Stimulated activated CD4-positive, alpha-beta T cell treated with anti-CD3 and anti-CD28 coated beads, TNF-alpha, amount 100 ng/mL, for 24 hours (primary cell): Measurements from ENCODE around the gene BPIFB1.

Experiments used
- DNase-seq, 3 experiments: peaks; one replicate each; pipeline ENCODE4 v3.0.0-alpha.2; 2020; ENCODE audit warnings: low read depth in 3 of 3

BPIFB1 gene, protein sequence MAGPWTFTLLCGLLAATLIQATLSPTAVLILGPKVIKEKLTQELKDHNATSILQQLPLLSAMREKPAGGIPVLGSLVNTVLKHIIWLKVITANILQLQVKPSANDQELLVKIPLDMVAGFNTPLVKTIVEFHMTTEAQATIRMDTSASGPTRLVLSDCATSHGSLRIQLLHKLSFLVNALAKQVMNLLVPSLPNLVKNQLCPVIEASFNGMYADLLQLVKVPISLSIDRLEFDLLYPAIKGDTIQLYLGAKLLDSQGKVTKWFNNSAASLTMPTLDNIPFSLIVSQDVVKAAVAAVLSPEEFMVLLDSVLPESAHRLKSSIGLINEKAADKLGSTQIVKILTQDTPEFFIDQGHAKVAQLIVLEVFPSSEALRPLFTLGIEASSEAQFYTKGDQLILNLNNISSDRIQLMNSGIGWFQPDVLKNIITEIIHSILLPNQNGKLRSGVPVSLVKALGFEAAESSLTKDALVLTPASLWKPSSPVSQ

DNA sequence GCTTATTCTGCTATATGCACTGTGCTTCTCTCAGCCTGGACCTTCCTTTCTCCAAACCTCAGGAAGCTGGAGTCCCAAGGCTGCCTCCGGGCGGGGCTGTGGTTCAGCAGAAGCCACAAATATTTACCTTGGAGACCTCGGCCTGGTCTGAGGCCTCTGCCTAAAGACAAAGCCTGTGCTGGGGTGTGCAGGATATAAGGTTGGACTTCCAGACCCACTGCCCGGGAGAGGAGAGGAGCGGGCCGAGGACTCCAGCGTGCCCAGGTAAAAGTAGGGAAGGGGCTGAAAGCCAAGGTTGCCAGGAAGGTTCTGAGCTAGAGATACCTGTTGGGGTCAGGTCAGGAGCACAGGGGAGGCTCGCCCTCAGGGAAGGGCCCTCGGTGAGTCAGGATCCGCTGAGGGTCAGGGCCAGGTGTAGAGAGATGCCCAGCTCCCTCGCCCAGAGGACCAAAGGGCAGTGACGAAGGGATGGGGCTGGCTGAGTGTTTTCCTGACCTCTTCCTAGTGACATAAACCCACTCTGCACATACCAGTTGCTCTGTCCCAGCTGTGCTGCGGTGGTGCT is at the start of gene BPIFB1:
TSS of gene BPIFB1 (plus strand) at position 224 of the 565 bp plus-strand sequence. CDS start 2,860 bp downstream, outside the sequence.
- DNase-seq, result no peak

DNA sequence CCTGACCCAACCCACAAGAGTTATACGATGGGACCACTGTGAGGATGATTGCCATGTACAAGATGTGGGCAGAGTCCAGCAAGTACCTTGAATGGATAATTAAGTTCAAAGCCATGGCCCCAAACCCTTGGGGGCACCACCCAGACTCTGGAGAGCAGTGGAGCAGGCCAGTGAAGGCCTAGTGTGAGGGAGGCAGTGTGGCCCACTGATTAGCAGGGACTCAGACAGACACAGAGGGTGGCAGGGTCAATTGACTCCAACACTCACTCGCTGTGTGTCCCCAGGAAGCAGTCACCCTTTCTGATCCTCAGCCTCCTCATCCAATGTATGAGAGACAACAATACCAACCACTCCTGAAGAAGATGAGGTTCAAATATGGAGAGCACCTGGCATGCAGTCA is 49.0 kb upstream of the BPIFB1 start:
- DNase-seq, result no peak

DNA sequence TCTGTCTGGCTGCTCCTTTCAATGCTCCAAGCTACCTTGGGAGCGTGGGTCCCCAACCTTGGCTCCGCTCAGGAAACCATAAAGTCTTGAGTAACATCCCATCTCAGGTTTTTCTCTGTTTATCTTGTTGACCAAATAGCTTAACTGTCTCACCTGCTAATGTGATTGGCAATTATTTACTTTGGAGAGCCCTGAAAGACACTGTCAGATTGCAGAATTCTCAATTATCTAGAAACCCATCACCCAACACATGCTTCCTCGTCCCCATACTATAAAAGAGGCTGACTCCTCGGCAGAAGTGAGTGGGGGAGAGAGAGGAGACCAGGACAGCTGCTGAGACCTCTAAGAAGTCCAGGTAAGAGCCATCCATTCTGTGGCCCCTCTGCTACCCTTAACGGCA is 47.3 kb upstream of the BPIFB1 start, which contains the start of gene BPIFA1:
TSS of gene BPIFA1 (plus strand) at position 301 of the 400 bp plus-strand sequence. CDS start 1,716 bp downstream, outside the sequence.
- no peak for DNase-seq

DNA sequence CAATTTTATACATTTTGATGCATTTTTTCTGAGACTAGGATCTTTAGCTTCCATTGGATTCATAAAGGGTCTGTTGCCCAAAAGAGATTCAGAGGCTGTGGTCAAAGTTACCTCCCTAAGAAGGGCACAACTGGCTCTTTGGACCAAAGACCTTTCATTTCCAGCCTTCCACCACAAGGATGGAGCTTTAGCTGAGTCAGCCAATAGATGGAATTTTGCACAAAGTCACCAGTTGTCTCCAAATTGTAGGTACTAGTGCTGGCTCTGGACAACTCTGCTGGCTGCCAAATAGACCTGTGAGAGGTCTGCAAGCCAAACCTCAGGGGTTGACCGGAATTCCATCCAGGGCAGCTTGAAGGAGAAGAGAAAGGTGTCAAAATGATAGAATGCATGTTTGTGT is 46.7 kb upstream of the BPIFB1 start:
- no peak for DNase-seq

DNA sequence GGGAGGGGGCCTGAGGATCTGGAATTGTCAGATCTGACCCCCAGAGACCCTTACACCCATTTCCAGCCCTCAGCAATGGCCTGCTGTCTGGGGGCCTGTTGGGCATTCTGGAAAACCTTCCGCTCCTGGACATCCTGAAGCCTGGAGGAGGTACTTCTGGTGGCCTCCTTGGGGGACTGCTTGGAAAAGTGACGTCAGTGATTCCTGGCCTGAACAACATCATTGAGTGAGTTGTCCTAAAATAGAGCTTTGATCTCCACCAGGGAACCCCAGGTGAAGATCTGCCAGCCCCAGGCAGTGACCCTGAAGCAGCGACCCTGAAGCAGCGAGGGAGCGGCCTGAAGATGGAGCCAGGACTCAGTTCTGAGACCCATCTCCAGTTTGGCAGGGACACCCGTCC is 45.0 kb upstream of the BPIFB1 start:
- DNase-seq, result no peak

DNA sequence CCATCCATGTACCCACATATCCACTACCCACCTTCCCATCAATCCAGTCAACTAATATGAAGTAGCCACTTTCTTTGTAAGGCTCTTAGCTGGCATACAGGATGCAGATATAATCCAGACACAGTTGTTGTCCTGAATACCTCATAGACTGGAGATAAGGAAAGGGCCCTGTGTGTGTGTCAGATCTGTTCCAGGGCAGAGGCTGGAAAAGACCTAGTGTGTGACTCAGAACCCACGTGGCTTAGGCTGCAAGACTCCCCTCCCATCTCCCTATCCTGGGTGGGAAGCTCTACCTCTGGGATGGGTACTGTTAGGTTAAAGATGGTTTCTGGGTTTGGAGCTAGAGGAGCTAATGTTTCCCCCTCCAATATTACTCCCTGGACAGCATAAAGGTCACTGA is 43.6 kb upstream of the BPIFB1 start:
- DNase-seq, result no peak

DNA sequence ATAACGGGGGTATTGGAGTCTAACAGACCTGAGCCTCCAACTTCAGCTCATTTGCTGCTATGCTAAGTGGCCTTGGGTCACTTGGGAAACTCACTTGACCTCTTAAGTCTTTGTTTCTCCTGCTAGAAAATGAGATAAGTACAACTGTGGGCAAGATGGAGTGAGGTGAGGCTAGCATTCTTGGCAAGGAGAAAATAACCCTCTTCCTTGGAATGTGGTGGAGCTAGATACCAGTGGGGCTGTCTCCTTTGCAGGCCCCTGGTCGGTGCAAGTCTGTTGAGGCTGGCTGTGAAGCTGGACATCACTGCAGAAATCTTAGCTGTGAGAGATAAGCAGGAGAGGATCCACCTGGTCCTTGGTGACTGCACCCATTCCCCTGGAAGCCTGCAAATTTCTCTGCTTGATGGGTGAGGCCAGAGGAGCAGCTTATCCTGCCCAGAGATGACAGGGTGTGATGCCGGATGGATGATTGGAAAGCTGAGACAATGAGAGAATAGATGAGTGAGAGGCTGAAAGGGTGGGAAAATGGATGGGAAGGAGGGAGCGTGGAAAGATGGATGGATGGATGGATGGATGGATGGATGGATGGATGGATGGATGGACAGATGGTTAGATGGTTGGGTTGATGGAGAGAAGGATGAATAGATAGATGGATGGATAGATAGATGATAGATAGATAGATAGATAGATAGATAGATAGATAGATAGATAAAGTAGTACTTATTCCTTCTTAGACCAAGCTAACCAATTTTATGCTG is 42.9 kb upstream of the BPIFB1 start:
- no peak for DNase-seq

DNA sequence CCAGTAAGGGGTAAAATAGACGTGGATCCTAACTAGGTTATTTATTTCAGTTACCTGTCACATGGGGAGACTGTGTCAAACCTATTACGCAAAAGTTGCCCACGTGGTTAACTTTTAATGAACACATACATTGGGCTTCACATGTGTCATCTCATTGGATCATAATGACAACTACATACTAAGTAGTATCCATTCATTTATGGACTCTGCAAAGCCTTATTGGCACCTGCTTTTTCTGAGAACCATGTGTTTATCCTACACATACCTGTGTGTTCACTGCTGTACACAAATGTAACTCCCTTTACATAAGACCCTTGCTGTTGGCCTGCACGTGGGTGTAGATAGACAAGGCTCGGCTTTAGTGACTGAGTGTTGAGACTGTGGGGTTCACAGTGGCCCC is 42.1 kb upstream of the BPIFB1 start:
- no peak for DNase-seq

DNA sequence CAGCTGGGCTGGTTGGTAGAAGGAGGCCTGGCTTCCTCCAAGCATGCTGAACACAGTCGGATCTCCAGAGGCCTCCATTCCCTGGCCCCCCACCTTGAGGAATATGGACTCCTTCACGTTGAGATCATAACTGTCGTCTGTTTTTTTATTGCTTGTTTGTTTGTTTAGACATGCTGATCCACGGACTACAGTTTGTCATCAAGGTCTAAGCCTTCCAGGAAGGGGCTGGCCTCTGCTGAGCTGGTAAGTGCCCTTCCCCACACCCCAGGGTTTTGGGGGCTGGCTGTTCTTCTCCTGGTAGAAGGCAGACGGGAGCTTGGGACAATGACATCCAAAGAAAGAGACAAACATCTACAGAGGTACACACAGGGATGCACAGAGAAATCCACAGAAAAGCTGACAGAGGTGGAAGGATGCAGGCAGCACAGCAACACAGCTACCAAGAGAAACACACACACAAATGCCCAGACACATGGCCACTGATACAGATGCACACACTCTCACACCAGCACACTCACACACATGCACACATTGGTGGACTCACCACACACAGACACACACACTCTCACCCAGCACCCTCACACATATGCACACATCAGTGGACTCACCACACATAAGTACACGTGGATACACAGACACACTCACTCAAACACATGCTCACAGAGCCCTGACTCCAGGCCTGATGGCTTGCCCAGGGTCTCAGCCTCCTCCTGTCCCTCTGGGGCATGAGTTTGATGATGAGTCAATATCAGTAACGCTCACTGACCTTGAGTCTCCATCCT is 40.5 kb upstream of the BPIFB1 start:
- no peak for DNase-seq

DNA sequence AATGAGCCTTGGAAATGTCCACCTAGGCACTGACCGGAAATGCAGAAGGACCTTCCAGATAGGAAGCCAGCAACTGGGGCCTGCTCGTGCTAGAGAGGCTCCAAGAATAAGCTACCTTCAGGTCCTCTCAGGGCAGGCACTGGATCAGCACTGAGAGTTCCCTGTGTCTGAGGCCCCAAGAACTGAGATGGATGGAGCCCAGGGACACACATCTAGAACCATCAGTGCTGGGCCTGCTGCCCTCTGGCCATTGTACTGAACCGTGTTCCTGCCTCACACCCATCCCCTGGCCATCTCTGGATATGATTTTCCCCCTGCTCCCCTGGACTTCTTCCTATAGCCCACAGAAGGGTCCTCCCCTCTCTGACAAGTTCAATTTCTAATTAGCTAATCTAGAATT is 36.9 kb upstream of the BPIFB1 start:
- no peak for DNase-seq

DNA sequence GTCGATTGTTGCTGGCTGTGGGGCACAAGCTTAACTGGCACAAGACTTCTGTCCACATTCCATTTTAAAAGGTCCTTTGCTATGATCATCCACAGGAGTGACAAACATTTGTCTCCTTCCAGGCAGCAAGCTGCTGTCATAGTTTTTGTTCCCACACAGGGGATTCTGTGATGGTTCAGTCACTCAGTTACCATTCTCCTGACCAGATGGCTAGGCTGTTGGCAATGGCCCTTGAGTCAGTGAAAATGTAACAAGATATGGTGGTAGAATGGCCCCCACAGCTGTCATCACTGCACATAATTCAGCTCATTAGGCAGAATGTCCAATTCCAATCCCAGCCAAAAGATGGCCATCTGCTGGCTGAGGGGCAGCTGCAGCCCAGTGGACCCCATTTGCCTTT is 33.6 kb upstream of the BPIFB1 start:
- DNase-seq, result no peak

DNA sequence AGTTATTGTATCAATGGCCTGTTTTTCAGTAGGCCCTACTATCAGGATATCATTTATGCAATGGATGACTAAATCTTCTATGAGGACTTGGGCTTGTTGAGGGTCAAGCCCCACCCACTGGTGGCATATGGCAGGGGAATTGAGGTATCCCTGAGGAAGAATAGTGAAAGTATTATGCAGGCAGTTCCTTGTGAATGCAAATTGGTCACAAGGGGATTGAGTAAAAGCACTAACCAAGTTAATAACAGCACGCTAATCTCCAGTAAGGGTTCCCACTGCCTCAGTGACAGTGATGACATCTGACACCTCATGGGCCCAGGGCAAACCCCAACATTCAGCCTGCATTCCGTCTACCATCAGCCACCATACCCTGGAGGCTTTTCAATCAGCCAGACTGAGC is 32.3 kb upstream of the BPIFB1 start:
- DNase-seq, result no peak

DNA sequence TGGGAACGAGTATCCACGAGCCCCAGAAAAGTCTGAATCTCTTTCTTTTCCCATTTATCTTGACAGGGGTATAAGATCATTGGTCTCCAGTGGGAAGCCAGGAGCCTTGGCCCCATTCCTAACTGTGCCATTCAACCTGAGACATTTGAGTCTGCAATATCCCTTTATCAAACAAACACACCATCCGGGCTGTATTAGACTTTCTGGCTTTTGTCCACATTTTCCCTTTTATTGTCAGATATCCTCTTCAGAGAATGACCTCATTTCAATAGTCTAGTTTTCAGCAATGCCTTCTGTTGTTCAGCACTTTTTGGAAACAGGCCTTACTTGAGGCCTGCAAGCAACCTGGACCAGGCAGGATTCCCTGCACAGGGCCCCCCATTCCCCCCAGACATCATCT is 31.5 kb upstream of the BPIFB1 start:
- DNase-seq, result no peak

DNA sequence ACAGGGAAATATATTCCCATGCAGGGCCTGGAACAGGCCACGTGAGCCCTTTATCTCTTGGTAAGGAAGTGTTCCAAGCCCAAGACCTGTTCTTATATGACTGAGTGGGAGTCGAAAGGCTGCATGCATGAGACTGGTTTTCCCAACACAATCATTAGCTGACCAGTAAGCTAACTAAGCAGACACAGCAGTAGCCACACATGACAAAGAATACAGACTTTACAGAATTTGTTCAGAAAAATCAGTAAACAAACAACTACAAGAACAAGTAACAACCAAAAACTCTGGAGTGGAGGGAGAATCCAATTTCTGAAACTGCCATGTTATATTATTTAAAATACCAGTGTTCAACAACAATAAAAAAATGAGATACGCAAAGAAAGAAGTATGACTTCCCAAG is 30.6 kb upstream of the BPIFB1 start:
- DNase-seq, result no peak

DNA sequence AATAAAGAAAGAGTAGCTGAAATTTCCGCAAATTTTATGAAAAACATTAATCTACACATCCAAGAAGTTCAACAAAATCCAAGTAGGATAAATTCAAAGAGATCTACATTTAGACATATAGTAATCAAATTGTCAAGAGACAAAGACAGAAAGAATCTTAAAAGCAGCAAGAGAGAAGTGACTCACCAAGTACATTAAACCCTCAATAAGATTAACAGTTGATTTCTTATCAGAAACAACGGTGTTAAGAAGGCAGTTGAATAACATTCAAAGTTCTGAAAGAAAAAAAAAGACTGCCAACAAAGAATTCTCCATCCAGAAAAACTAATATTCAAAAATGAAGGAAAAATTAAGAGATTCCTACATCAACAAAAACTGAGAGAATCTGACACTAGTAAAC is 28.0 kb upstream of the BPIFB1 start:
- no peak for DNase-seq

DNA sequence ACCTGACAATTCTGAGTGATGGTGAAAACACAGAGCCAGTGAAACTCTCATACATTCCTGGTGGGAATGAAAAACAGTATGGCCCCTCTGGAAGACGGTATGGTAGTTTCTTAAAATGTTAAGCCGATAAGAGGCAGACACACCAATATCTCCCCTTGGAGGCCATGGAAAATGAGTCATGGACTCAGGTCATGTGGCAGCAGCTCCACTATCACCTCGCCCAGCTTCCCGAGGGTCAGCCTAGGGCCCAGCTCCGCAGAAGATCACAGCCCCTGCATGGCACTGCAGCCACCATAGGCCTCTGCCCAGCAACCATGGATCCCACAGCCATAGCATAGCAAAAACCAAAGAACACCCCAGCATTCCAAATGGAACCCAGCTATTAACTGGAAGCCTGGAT is 25.8 kb upstream of the BPIFB1 start:
- no peak for DNase-seq

DNA sequence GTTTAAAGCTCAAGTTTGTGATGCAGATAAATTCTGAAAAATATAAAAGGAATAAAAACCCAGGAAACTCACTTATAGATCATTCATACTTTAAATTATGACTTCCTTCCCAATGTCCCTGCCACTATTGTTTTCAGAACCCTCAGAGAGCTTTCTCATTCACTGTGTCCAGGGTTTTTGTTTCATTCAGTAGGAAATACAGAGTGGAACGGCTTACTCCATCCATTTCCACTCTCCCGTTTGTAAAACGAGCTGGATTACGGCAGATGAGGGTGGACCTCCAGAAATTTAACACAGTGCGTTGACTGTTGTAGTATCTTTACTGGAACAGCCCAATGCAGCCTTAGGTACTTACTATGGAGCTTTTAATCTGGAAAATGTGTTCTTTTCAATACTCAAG is 23.6 kb upstream of the BPIFB1 start:
- no peak for DNase-seq

DNA sequence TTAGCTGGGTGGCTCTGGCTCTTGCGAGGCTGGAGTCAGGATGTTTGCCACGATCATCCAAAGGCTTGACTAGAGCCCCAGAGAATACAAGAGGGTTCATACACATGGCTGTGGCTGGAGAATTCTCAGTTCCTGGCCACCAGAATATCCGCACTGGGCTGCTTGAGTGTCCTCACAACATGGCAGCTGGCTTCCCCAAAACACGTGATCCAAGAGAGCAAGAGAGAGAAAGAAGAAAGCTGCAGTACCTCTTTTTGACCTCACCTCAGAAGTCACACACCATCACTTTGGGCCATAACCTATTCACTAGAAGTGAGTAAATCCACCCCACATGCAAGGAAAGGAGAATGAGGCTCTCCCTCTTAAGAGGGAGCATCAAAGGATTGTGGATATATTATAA is 21.5 kb upstream of the BPIFB1 start:
- DNase-seq, result no peak

DNA sequence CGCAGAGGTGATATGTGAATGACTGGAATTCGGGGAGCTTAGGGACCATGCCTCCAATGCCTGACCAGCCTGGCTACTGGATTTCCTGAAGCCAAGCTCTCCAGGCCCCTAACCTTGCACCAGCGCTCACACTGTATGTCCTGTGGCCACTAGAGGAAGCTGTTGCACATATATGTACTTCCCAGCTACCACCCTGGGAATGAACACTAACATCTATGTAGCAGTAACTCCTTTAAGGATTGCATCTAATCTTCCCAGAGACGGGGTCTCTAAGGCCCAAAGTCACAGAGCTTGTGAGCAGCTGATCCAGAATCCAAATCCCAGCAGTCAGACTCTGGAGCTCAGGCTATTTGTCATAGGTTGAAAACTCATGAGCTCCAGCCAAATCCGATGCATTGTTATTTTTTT is 20.4 kb upstream of the BPIFB1 start:
- DNase-seq, result no peak

DNA sequence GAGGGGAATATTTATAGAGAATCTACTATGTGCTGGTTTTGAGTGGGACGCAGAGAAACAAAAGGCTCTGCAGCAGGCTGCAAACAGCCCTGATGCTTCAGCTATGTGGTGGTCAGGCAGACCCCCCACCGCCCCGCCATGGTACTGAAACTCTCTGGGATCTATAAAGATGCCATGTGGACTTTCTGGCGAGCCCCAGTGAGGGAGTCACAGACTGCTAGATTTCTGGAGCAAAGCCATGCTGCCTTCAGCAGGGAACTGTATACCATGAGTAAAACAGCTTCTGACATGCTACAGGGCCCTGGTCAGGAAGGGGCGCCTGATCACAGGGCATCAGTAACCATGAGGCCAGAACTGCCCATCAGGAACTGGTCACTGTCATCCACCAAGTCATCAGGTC is 19.2 kb upstream of the BPIFB1 start:
- no peak for DNase-seq

DNA sequence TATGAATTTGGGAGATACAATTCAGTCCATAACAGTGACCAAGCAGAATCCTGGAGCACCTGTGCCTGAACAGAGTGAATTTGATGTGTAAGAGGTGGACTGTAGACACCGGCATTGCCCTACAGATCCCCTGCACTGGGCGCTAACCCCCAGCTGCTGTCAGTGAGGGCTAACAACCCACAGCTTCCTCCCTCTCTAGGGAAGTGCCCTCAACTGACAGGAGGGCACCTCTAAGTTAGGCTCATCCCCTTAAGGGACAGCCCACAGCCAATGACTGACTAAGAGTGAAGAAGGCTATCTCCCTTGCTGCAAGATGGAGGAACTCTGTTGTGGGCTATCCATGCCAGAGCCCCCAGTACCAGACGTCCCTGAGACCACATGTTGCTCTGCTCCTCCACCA is 15.3 kb upstream of the BPIFB1 start:
- DNase-seq, result no peak
